Measurements from ENCODE around the gene NPAS4. TPM values are rescaled to one million over a fixed set of nuclear protein-coding genes. Genes with fewer than 3 reads are reported as not detected.
"Not testable (repeated sequence)": the region's sequence is repeated elsewhere in the genome, so short reads cannot be mapped to it uniquely, and the experiment has no call there.

Gene NPAS4
- total RNA-seq, 1 experiment from 2014 or later, result not detected

DNA sequence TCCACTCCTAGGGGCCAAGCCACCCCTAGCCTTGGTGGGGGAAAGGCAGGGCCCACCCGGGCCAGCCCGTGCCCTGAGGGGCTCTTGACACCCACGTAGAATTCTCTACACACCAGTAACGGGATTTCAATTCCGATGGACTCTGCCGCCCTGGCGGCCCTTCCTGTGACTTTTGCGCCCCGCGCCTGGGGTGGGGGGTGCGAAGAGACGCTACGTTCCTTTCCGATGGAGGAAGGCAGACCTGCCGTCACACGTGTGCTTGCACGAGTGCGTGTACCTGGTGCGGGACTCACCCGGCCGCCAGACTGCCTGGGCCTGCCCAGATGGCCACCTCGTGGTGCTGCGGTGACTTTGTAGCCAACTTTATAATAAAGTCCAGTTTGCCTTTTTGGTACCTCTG, 5.5 kb downstream of the NPAS4 start:
- peaks cover 11% of the 10 kb centered on the region for H3K36me3 Mint-ChIP-seq (ENCODE audit: insufficient read depth, unreplicated experiment)
- DNase-seq (ENCODE audit: unreplicated experiment), result no peak
- ChIA-PET POLR2A (no interaction called here), CTCF (interaction anchor here (0.6 to 1.6 kb wide), 2 partner anchors 9 to 17 kb away, joined by 4 to 8 read pairs; no protein-coding TSS in a partner anchor)
- BruUV-seq (replicated peaks), result no TSS peak
- peaks cover 29% of the 10 kb centered on the region for H3K27me3 Mint-ChIP-seq (ENCODE audit: insufficient read depth, unreplicated experiment)
- TF ChIP-seq CTCF (IDR thresholded peaks at IDR 0.05; ENCODE audit: unreplicated experiment), result no peak
- no peaks in the 10 kb centered on the region for H3K9me3 Mint-ChIP-seq (ENCODE audit: unreplicated experiment)
- no peaks in the 10 kb centered on the region for H3K4me1 Mint-ChIP-seq (ENCODE audit: insufficient read depth, unreplicated experiment)
- H3K27ac Mint-ChIP-seq (ENCODE audit: low read depth, unreplicated experiment), result no peak overlapping the region
- no peak overlapping the region for H3K4me3 Mint-ChIP-seq (ENCODE audit: unreplicated experiment)
- intact Hi-C loops (cut with micrococcal nuclease), result no loop called here

DNA sequence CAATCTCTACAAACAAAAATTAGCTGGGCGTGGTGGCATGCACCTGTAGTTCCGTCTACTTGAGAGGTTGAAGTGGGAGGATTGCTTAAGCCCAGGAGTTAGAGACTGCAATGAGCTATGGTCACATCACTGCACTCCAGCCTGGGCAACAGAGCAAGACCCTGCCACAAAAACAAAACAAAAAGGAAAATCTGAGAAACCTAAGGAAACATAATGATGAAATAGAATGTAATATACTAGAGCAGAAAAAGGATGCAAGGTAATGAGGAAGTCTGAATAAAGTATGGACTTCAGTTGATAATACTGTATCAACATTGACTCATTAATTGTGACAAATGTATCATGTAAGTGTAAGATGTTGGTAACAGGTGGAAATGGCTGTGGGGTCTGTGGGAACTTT, 8.1 kb downstream of the NPAS4 start:
- H3K27ac Mint-ChIP-seq (ENCODE audit: low read depth, unreplicated experiment), result no peak overlapping the region
- no peak overlapping the region for H3K4me3 Mint-ChIP-seq (ENCODE audit: unreplicated experiment)
- BruUV-seq (replicated peaks), result no TSS peak
- H3K4me1 Mint-ChIP-seq (ENCODE audit: insufficient read depth, unreplicated experiment), result no peaks in the 10 kb centered on the region
- DNase-seq (ENCODE audit: unreplicated experiment), result no peak
- peaks cover 24% of the 10 kb centered on the region for H3K36me3 Mint-ChIP-seq (ENCODE audit: insufficient read depth, unreplicated experiment)
- no peak for TF ChIP-seq CTCF (IDR thresholded peaks at IDR 0.05; ENCODE audit: unreplicated experiment)
- CTCF ChIA-PET, result interaction anchor here (0.6 to 2.4 kb wide), 8 partner anchors 8 to 190 kb away, joined by 3 to 17 read pairs (median 6); partner anchors contain the start of genes MRPL11 and NPAS4
- POLR2A ChIA-PET, result interaction anchor here (1.0 kb wide), 1 partner anchor 81 kb away, joined by 4 read pairs; no protein-coding TSS in a partner anchor
- intact Hi-C loops (cut with micrococcal nuclease), result no loop called here
- peaks cover 17% of the 10 kb centered on the region for H3K27me3 Mint-ChIP-seq (ENCODE audit: insufficient read depth, unreplicated experiment)
- no peaks in the 10 kb centered on the region for H3K9me3 Mint-ChIP-seq (ENCODE audit: unreplicated experiment)

- H3K4me1 Mint-ChIP-seq (ENCODE audit: insufficient read depth, unreplicated experiment), result no peaks in the 10 kb centered on the region
- POLR2A ChIA-PET, result no interaction called here
- intact Hi-C loops (cut with micrococcal nuclease), result loop anchor here (1.0 to 5.0 kb wide), 2 partner anchors 22 to 247 kb away; partner anchors contain the start of gene RBM4B
- H3K27ac Mint-ChIP-seq (ENCODE audit: low read depth, unreplicated experiment), result no peak overlapping the region
- no peaks in the 10 kb centered on the region for H3K9me3 Mint-ChIP-seq (ENCODE audit: unreplicated experiment)
- BruUV-seq (replicated peaks), result no TSS peak
- H3K36me3 Mint-ChIP-seq (ENCODE audit: insufficient read depth, unreplicated experiment), result peaks cover 30% of the 10 kb centered on the region
- CTCF ChIA-PET, result interaction anchor here (0.6 to 2.4 kb wide), 18 partner anchors 9 to 249 kb away, joined by 3 to 17 read pairs (median 5); partner anchors contain the start of genes MRPL11, NPAS4 and PELI3
- peak; percentile 73 for DNase-seq (ENCODE audit: unreplicated experiment)
- peaks cover 6% of the 10 kb centered on the region for H3K27me3 Mint-ChIP-seq (ENCODE audit: insufficient read depth, unreplicated experiment)
- no peak overlapping the region for H3K4me3 Mint-ChIP-seq (ENCODE audit: unreplicated experiment)
- TF ChIP-seq CTCF (IDR thresholded peaks at IDR 0.05; ENCODE audit: unreplicated experiment), result peak; percentile 90
Observed at GRCh38 chr11:66429983-66430602, 9.3 kb downstream of the NPAS4 start.

GRCh38 chr11:66431287-66431686, 10.5 kb downstream of the NPAS4 start:
- H3K36me3 Mint-ChIP-seq (ENCODE audit: insufficient read depth, unreplicated experiment), result peaks cover 40% of the 10 kb centered on the region
- POLR2A ChIA-PET; DNase-seq (ENCODE audit: unreplicated experiment); BruUV-seq (replicated peaks); H3K4me3 Mint-ChIP-seq (ENCODE audit: unreplicated experiment); H3K27me3 Mint-ChIP-seq (ENCODE audit: insufficient read depth, unreplicated experiment); H3K27ac Mint-ChIP-seq (ENCODE audit: low read depth, unreplicated experiment); H3K9me3 Mint-ChIP-seq (ENCODE audit: unreplicated experiment); H3K4me1 Mint-ChIP-seq (ENCODE audit: insufficient read depth, unreplicated experiment): not testable (repeated sequence)
- intact Hi-C loops (cut with micrococcal nuclease), result loop anchor here (5.0 kb wide), 1 partner anchor 246 kb away; the partner anchor contains the start of gene RBM4B
- CTCF ChIA-PET, result interaction anchor here (0.6 to 2.3 kb wide), 9 partner anchors 10 to 386 kb away, joined by 3 to 11 read pairs (median 5); partner anchors contain the start of genes NPAS4 and SF3B2

- H3K27ac Mint-ChIP-seq (ENCODE audit: low read depth, unreplicated experiment); BruUV-seq (replicated peaks); H3K27me3 Mint-ChIP-seq (ENCODE audit: insufficient read depth, unreplicated experiment); H3K9me3 Mint-ChIP-seq (ENCODE audit: unreplicated experiment); POLR2A ChIA-PET; DNase-seq (ENCODE audit: unreplicated experiment); H3K4me1 Mint-ChIP-seq (ENCODE audit: insufficient read depth, unreplicated experiment); H3K4me3 Mint-ChIP-seq (ENCODE audit: unreplicated experiment): not testable (repeated sequence)
- CTCF ChIA-PET, result interaction anchor here (0.7 kb wide), 1 partner anchor 33 kb away, joined by 4 read pairs; no protein-coding TSS in a partner anchor
- peaks cover 44% of the 10 kb centered on the region for H3K36me3 Mint-ChIP-seq (ENCODE audit: insufficient read depth, unreplicated experiment)
- intact Hi-C loops (cut with micrococcal nuclease), result loop anchor here (5.0 kb wide), 1 partner anchor 245 kb away; the partner anchor contains the start of gene RBM4B
Observed at GRCh38 chr11:66431871-66432329, 11.1 kb downstream of the NPAS4 start.

All from MCF 10A (cell line).